BE2C (cell line): ENCODE measurements around the gene TFDP3.

Experiments
- DNase-seq: peaks from one replicate; pipeline ENCODE4 v3.0.0-alpha.2; 2020
- H3K27me3 ChIP-seq: fragments of 250-450 bp; sonication (Bioruptor Pico); 2 replicates; pipeline ENCODE4 v1.5.1; 2020; ENCODE audit warnings: mild to moderate bottlenecking
- H3K36me3 ChIP-seq: fragments of 250-450 bp; sonication (Bioruptor Pico); 2 replicates; pipeline ENCODE4 v1.5.1; 2020; ENCODE audit warnings: mild to moderate bottlenecking
- H3K4me1 ChIP-seq: fragments of 250-450 bp; sonication (Bioruptor Pico); 2 replicates; pipeline ENCODE4 v1.5.1; 2020
- H3K4me3 ChIP-seq: 2 replicates; pipeline ENCODE4 v1.5.1; 2011; ENCODE audit warnings: low read depth, low read length
- H3K9me3 ChIP-seq: fragments of 250-450 bp; sonication (Bioruptor Pico); 2 replicates; pipeline ENCODE4 v1.5.1; 2020
- TF ChIP-seq, protein P1 (sequence below): IDR thresholded peaks from 2 replicates; pipeline ENCODE4 v1.5.1; 2012; ENCODE audit warnings: mild to moderate bottlenecking, low read depth, low read length

TFDP3 gene

DNA sequence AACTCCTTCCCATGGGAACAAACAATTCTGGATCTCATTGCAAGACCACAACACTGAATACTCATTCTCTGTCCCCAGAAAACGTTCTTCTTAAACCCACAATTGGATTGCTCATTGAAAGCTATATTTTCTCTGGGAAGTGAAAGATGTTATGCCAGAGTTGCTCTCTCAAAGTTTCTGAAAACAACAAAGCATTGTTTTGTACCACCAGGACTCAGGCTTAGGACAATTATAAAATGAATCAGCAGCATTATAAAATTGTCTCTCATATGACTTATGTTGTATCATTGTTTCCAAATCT lies 26.5 kb downstream of the TFDP3 start:
- TF ChIP-seq, protein P1, sequence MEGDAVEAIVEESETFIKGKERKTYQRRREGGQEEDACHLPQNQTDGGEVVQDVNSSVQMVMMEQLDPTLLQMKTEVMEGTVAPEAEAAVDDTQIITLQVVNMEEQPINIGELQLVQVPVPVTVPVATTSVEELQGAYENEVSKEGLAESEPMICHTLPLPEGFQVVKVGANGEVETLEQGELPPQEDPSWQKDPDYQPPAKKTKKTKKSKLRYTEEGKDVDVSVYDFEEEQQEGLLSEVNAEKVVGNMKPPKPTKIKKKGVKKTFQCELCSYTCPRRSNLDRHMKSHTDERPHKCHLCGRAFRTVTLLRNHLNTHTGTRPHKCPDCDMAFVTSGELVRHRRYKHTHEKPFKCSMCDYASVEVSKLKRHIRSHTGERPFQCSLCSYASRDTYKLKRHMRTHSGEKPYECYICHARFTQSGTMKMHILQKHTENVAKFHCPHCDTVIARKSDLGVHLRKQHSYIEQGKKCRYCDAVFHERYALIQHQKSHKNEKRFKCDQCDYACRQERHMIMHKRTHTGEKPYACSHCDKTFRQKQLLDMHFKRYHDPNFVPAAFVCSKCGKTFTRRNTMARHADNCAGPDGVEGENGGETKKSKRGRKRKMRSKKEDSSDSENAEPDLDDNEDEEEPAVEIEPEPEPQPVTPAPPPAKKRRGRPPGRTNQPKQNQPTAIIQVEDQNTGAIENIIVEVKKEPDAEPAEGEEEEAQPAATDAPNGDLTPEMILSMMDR = no peak

DNA sequence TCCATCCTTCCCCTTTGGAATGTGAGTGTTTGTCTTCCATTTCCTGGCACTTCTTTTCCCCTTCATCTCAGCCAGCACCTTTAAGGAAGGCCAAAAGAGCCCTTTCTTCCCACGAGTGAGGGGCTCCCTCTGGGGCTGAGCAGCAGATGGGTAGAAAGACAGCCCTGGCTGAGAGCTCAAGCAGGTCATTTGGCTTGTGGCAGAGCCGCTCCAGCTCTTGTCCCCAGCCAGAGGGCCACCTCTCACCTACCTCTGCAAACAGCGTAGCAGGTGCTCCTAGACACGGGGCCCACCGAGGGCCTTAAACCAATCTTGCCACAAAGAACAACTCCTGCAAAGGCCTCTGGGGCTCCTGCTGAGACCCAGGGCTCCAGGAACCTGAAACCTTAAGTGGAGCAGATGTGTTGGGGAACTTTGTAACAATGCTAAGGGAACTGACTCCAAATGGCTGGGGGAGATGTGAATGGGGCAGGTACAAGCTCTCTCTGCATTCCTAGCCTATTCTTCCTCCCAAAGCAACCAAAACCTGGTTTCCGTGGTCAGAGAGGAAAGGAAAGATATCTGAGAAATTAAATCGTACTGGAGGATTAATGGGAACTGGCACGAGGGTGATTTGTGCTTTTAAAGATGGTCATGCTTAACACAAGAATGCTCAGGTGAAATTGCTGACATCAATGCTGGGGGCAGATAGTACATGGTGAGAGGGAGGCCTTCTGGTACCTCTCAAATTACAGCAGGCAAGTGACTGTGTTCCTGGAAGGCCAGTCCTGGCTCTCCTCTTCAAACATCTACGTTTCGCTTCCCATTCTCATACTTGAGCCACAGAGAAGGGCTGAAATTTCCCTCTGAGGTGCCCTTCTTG lies 27.0 kb downstream of the TFDP3 start:
- DNase-seq = no peak
- Histone ChIP-seq H3K36me3 (no peaks in the 10 kb centered on the region), H3K9me3 (no peaks in the 10 kb centered on the region), H3K27me3 (no peaks in the 10 kb centered on the region), H3K4me3 (no peak overlapping the region), H3K4me1 (no peaks in the 10 kb centered on the region)
- TF ChIP-seq, protein P1 = no peak

More for the DNA sequence above, 26.5 kb downstream of the TFDP3 start:
- Histone ChIP-seq H3K9me3 (no peaks in the 10 kb centered on the region), H3K36me3 (no peaks in the 10 kb centered on the region), H3K4me3 (no peak overlapping the region), H3K27me3 (no peaks in the 10 kb centered on the region), H3K4me1 (no peaks in the 10 kb centered on the region)
- no peak for DNase-seq

DNA sequence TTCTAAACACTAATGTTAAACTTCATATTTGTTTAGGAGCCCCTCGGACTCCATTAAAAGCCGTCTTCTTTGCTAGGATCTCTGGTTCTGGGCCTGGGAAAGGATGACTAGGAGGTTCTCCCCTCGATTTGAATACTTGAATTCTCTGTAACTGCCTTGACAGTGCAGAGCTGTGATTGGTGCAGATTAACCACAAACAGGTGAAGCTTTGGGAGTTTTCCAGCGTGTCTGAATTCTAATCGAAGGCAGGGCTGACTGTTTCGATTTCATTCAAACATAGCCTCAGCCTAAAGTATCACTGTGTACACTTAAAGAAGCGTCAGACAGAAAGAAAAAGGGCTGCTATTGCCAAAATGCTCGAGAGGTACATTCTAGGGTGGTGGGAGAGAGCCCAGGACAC lies 29.0 kb downstream of the TFDP3 start:
- no peaks in the 10 kb centered on the region for H3K9me3 ChIP-seq
- no peak for DNase-seq
- TF ChIP-seq, protein P1 = no peak
- H3K4me3 ChIP-seq = no peak overlapping the region
- H3K4me1 ChIP-seq = no peaks in the 10 kb centered on the region
- H3K36me3 ChIP-seq = no peaks in the 10 kb centered on the region
- H3K27me3 ChIP-seq = no peaks in the 10 kb centered on the region

DNA sequence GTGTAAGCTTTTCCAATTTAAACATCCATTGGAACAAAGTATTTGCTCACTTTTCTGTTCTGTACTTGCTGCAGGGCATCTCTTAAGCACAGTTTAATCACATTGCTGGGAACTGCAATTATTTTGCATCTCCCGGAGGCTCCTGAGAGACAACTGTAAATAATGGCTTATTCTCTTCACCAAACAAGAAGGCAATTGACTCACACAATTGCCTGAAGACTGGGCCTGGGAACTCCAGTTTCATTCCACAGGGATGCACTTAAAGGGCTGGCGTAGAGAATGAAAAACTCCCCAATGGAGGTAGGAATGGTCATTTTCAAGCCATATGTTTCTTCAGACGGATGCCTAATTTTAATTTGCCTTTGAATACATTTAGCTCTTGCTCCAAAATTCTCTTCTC lies 29.5 kb downstream of the TFDP3 start:
- DNase-seq = no peak
- TF ChIP-seq, protein P1 = no peak
- Histone ChIP-seq H3K4me1 (no peaks in the 10 kb centered on the region), H3K27me3 (no peaks in the 10 kb centered on the region), H3K9me3 (no peaks in the 10 kb centered on the region), H3K4me3 (no peak overlapping the region), H3K36me3 (no peaks in the 10 kb centered on the region)

DNA sequence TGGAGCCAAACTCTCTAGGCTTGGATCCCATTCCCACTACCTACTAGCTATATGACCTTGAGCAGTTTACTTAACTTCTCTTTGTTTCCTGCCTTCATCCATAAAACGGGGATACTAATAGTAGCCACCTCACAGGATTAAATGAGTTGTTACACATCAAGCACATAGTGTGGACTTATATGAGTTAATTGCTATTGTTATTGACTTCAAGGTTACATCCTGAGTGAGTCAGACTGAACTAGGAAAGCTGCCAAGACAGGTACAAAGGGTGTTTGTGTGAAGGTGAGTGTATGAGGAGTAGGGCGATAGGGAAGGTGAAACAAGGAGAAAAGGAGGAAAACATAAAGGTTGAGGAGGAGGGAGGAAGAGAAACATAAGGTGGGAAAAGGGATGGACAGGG lies 32.2 kb downstream of the TFDP3 start:
- Histone ChIP-seq H3K4me3 (no peak overlapping the region), H3K4me1 (no peaks in the 10 kb centered on the region), H3K36me3 (no peaks in the 10 kb centered on the region), H3K9me3 (no peaks in the 10 kb centered on the region), H3K27me3 (no peaks in the 10 kb centered on the region)
- DNase-seq = no peak
- TF ChIP-seq, protein P1 = no peak

DNA sequence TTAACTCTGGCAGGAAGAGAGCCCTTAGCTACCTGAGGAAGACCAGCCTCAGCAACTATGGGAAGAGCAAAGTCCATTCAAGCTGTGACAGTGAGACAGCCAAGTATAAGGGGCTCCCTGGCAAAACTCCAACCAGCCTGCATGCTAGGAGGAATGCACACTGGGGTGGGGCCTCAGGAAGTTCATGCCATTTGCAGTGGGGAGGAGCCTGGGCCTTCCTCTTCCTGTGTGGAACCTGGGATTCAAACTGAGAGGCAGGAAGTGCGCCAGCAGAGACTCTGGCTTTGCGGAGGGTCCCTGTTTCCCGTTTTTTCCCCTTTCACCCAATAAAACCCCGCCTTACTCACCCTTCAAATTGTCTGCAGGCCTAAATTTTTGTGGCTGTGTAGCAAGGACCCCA lies 33.0 kb downstream of the TFDP3 start:
- no peak for DNase-seq
- TF ChIP-seq, protein P1 = no peak
- no peak overlapping the region for H3K4me3 ChIP-seq
- H3K27me3 ChIP-seq = no peaks in the 10 kb centered on the region
- H3K9me3 ChIP-seq = no peaks in the 10 kb centered on the region
- no peaks in the 10 kb centered on the region for H3K36me3 ChIP-seq
- no peaks in the 10 kb centered on the region for H3K4me1 ChIP-seq
